ENCODE measurements around the gene PAK6.

Gene PAK6

DNA sequence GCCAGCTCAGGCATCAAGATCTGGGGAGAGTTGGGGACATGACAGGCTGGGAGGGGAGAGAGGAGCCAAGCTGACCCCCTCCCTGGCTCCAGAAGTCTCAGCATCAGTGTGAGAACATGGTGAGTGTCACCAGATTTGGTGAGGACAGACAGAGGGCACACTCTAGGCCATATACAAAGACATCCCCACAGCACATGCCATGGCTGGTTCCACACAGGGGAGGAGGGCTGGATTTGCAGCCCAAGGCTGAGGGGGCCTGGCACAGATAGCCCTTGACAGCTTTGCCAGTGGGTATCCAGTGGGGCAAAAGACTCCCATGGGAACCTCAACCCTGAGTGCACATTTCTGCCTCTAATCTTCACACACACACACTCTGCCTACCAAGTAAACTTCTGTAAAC, 54.1 kb downstream of the PAK6 start:
- intact Hi-C loops (cut with DNase I; ENCODE audit: low total_unique reads) = no loop called here
- H3K27ac ChIP-seq = no peak overlapping the region
- no peaks in the 10 kb centered on the region for H3K36me3 ChIP-seq
- DNase-seq = no peak
- peaks cover 0 to 41% of the 10 kb centered on the region in 2 donors for H3K27me3 ChIP-seq
- H3K9me3 ChIP-seq = no peaks in the 10 kb centered on the region
- TF ChIP-seq CTCF (IDR thresholded peaks at IDR 0.05) = no peak
- peaks cover 0 to 14% (median 12%) of the 10 kb centered on the region in 4 donors for H3K4me1 ChIP-seq
- no peak overlapping the region for H3K4me3 ChIP-seq

DNA sequence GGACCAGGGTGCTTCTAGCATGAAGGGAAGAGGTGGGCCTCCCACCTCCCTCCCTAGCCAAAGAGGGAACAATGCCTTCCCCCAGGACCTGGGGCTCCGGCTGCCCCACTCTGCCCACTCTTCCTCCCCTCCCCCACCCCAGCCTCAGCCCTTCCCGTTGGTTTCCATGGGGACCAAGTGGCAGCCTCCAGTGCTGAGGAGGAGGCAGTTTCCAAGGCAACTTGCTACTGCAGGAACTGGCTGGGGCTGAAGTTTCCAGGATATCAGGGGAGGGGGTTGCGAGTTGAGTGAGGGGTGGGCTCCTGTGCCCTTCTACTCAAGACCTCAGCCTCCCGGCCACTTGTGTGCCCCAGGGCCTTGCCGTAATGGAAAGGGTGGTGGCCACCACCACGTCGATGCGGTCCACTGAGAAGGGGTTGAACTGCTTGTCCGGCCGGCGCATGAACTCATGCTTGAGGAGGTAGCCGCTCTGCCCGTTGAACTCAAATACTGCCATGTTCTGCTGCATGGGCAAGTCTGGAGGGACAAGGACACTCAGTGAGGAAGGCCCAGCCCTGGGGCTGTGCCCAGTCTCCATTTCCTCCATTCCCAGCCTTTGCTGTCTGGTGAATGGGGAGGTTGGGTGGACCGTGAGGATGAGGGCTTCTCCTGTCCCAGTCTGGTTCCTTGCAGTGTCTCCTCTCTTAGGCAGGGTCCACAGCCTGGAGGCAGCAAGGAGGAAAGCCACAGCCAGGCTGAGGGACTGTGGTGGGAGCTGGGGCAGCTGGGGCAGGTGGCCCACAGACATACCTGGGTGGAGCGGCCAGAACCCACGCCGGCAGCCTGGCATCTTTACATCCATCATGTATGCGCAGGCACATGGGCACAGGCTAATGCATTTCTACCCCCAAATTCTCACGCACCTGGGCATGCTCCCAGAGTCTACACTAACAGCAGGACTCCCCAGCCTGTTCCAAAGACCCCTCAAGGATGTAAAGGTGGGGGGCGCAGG, 55.3 kb downstream of the PAK6 start:
- peaks cover 0 to 14% (median 12%) of the 10 kb centered on the region in 4 donors for H3K4me1 ChIP-seq
- H3K27me3 ChIP-seq = peaks cover 0 to 30% of the 10 kb centered on the region in 2 donors
- no peaks in the 10 kb centered on the region for H3K9me3 ChIP-seq
- no peak overlapping the region for H3K4me3 ChIP-seq
- H3K36me3 ChIP-seq = no peaks in the 10 kb centered on the region
- no peak overlapping the region for H3K27ac ChIP-seq
- intact Hi-C loops (cut with DNase I; ENCODE audit: low total_unique reads) = no loop called here
- TF ChIP-seq CTCF (IDR thresholded peaks at IDR 0.05) = no peak
- no peak for DNase-seq

DNA sequence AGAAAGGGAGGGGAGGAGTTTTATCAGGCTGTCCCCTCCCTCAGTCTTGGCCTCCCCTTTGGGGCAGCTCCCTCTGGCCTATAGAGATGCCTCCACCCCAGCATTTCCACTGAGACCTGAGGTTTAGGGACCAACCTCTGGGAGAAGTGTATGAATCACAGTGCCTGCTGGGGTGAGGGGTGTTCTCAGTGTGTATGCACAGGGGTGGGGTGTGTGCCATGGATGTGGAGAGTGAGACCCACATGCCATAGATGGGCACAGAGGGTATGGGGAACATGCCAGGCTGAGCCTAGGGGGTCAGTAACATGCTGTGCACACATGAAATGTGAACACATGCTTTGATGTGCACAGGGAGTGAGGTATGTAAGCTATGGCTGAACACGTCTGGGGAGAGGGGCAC, 56.4 kb downstream of the PAK6 start:
- H3K36me3 ChIP-seq = no peaks in the 10 kb centered on the region
- peaks cover 0 to 14% (median 12%) of the 10 kb centered on the region in 4 donors for H3K4me1 ChIP-seq
- peaks cover 0 to 30% of the 10 kb centered on the region in 2 donors for H3K27me3 ChIP-seq
- intact Hi-C loops (cut with DNase I; ENCODE audit: low total_unique reads) = no loop called here
- no peak overlapping the region for H3K4me3 ChIP-seq
- DNase-seq = no peak
- peaks cover 0 to 6% (median 0%) of the 10 kb centered on the region in 3 donors for H3K9me3 ChIP-seq
- TF ChIP-seq CTCF (IDR thresholded peaks at IDR 0.05) = no peak
- H3K27ac ChIP-seq = no peak overlapping the region

GRCh38 chr15:40295877-40296560, 57.2 kb downstream of the PAK6 start:
- Histone ChIP-seq H3K36me3 (no peaks in the 10 kb centered on the region), H3K4me3 (no peak overlapping the region), H3K27me3 (peaks cover 0 to 30% of the 10 kb centered on the region in 2 donors), H3K9me3 (peaks cover 0 to 13% (median 0%) of the 10 kb centered on the region in 3 donors), H3K27ac (no peak overlapping the region), H3K4me1 (peaks cover 0 to 7% (median 6%) of the 10 kb centered on the region in 4 donors)
- intact Hi-C loops (cut with DNase I; ENCODE audit: low total_unique reads) = no loop called here
- DNase-seq = no peak
- no peak for TF ChIP-seq CTCF (IDR thresholded peaks at IDR 0.05)

DNA sequence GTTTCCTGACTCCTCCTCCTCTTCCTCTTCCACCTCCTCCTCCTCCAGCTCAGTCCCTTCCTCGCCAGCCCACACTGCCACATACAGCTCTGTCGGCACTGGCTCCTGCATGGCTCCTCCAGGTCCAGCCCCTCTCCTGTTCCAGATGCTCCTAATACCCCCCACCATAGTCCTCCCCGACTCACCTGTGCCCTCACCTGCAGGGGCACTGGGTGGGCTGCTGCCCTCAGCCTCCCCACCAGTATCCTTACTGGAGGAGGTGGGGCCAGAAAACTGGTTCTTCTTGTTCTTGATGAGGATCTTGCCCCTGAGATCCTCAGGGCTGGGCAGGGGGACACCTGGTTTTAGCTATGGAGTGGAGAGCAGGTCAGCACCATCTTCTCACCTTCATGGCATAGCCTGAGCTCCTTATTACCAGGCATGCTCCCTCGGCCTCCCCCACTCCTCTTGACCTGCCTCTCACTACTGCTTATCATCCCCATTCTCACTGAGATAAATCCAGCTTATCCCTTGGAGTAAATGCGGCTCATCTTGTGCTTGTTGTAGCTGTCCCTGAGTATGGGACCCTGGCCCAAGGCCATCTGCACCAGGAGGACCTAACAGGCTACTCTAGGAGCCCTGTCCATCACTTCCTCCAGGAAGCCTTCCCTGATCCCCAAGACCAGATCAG, 57.8 kb downstream of the PAK6 start:
- Histone ChIP-seq H3K4me3 (no peak overlapping the region), H3K27ac (no peak overlapping the region), H3K4me1 (peaks cover 0 to under 1% (median under 1%) of the 10 kb centered on the region in 4 donors), H3K9me3 (peaks cover 0 to 13% (median 0%) of the 10 kb centered on the region in 3 donors), H3K27me3 (peaks cover 0 to 30% of the 10 kb centered on the region in 2 donors), H3K36me3 (no peaks in the 10 kb centered on the region)
- intact Hi-C loops (cut with DNase I; ENCODE audit: low total_unique reads) = no loop called here
- no peak for TF ChIP-seq CTCF (IDR thresholded peaks at IDR 0.05)
- DNase-seq = no peak

Data from tibial artery (tissue), 4 donors.